Peyer's patch (tissue), 4 donors: ENCODE measurements around the gene HEPHL1.

Source experiments
- POLR2A ChIP-seq, 2 donors: fragments of 450-650 bp; IDR thresholded peaks; one replicate each; pipeline ENCODE4 v1.5.1; 2017; ENCODE audit warnings: antibody characterized with exemption in 2 of 2, mild to moderate bottlenecking in 2 of 2, moderate library complexity in 2 of 2
- TF ChIP-seq, protein P1 (sequence below), 6 experiments: fragments of 450-650 bp in 4 of 6; fragments of 200-600 bp in 2 of 6; sonication (generic) in 1 of 6; IDR thresholded peaks; one replicate each; pipeline ENCODE4 v1.5.1; 2017 to 2019; ENCODE audit warnings: antibody characterized with exemption in 6 of 6, mild to moderate bottlenecking in 3 of 6, moderate library complexity in 1 of 6

- TF ChIP-seq, protein P1, sequence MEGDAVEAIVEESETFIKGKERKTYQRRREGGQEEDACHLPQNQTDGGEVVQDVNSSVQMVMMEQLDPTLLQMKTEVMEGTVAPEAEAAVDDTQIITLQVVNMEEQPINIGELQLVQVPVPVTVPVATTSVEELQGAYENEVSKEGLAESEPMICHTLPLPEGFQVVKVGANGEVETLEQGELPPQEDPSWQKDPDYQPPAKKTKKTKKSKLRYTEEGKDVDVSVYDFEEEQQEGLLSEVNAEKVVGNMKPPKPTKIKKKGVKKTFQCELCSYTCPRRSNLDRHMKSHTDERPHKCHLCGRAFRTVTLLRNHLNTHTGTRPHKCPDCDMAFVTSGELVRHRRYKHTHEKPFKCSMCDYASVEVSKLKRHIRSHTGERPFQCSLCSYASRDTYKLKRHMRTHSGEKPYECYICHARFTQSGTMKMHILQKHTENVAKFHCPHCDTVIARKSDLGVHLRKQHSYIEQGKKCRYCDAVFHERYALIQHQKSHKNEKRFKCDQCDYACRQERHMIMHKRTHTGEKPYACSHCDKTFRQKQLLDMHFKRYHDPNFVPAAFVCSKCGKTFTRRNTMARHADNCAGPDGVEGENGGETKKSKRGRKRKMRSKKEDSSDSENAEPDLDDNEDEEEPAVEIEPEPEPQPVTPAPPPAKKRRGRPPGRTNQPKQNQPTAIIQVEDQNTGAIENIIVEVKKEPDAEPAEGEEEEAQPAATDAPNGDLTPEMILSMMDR (IDR thresholded peaks at IDR 0.05): no peak
- TF ChIP-seq POLR2A (IDR thresholded peaks at IDR 0.05): no peak
Observed at GRCh38 chr11:94058630-94059029, 37.5 kb downstream of the HEPHL1 start.
